DMS153 (cell line): ENCODE results near the gene SPATA21.
"Not testable (repeated sequence)": the region's sequence is repeated elsewhere in the genome, so short reads cannot be mapped to it uniquely, and the experiment has no call there.

Source experiments
- DNase-seq: peaks from one replicate; lab custom pipeline; 2025; lab: John Stamatoyannopoulos, UW

Gene SPATA21

GRCh38 chr1:16383888-16384287 is 53.3 kb downstream of the SPATA21 start:
- DNase-seq = no peak

GRCh38 chr1:16380868-16381267 is 56.4 kb downstream of the SPATA21 start:
- no peak for DNase-seq

GRCh38 chr1:16378443-16378842 is 58.8 kb downstream of the SPATA21 start:
- no peak for DNase-seq

GRCh38 chr1:16376971-16377370 is 60.3 kb downstream of the SPATA21 start:
- DNase-seq = no peak

GRCh38 chr1:16375521-16376340 is 61.5 kb downstream of the SPATA21 start:
- DNase-seq = no peak

- no peak for DNase-seq
Observed at GRCh38 chr1:16374266-16374665, 63.0 kb downstream of the SPATA21 start.

GRCh38 chr1:16372535-16373285 is 64.5 kb downstream of the SPATA21 start:
- no peak for DNase-seq

- no peak for DNase-seq
Observed at GRCh38 chr1:16371725-16372124, 65.5 kb downstream of the SPATA21 start.

GRCh38 chr1:16369821-16370220 is 67.4 kb downstream of the SPATA21 start:
- DNase-seq = no peak

- no peak for DNase-seq
Observed at GRCh38 chr1:16367968-16368890, 69.0 kb downstream of the SPATA21 start.

GRCh38 chr1:16367258-16367967 is 69.8 kb downstream of the SPATA21 start:
- peak; percentile 53 for DNase-seq

GRCh38 chr1:16366722-16367257 is 70.4 kb downstream of the SPATA21 start, which contains the start of gene SZRD1:
Gene SZRD1, plus strand, starts transcription at chr1:16367242. Its CDS starts 16 bp downstream, at chr1:16367258.
- DNase-seq = peak; percentile 99

- DNase-seq = not testable (repeated sequence)
Observed at GRCh38 chr1:16365146-16365498, 72.1 kb downstream of the SPATA21 start.

- DNase-seq = no peak
Observed at GRCh38 chr1:16356867-16357266, 80.4 kb downstream of the SPATA21 start.

- DNase-seq = no peak
Observed at GRCh38 chr1:16354619-16355018, 82.6 kb downstream of the SPATA21 start.

GRCh38 chr1:16352842-16353535 is 84.2 kb downstream of the SPATA21 start:
- no peak for DNase-seq

GRCh38 chr1:16351994-16352841 is 85.0 kb downstream of the SPATA21 start, which contains the start of gene FBXO42:
Gene FBXO42, minus strand, starts transcription at chr1:16352480. Its CDS starts 37,062 bp downstream, at chr1:16315418.
- peak; percentile 87 for DNase-seq

- no peak for DNase-seq
Observed at GRCh38 chr1:16351456-16351993, 85.7 kb downstream of the SPATA21 start.

- DNase-seq = no peak
Observed at GRCh38 chr1:16349847-16350406, 87.3 kb downstream of the SPATA21 start.
